GM19025 (cell line): ENCODE results near the gene GTF2IRD1.
"Not testable (repeated sequence)": the region's sequence is repeated elsewhere in the genome, so short reads cannot be mapped to it uniquely, and the experiment has no call there.

Source experiments
- ATAC-seq: cut with Tn5 transposase; IDR thresholded peaks from one replicate; pipeline ENCODE4 v1.9.1; 2021; ENCODE audit warnings: mild to moderate bottlenecking, low read depth, moderate library complexity; ENCODE audit not compliant: unreplicated experiment

The GTF2IRD1 gene

GRCh38 chr7:74544706-74545469 is 91.2 kb downstream of the GTF2IRD1 start:
- ATAC-seq = no peak

GRCh38 chr7:74545921-74546320 is 92.2 kb downstream of the GTF2IRD1 start:
- no peak for ATAC-seq

GRCh38 chr7:74553596-74554012 is 99.9 kb downstream of the GTF2IRD1 start:
- not testable (repeated sequence) for ATAC-seq

- no peak for ATAC-seq
Measured at GRCh38 chr7:74554178-74554577, 100.5 kb downstream of the GTF2IRD1 start.

GRCh38 chr7:74560086-74560719 is 106.5 kb downstream of the GTF2IRD1 start:
- no peak for ATAC-seq

GRCh38 chr7:74561898-74562613 is 108.3 kb downstream of the GTF2IRD1 start:
- no peak for ATAC-seq

GRCh38 chr7:74563639-74564038 is 109.9 kb downstream of the GTF2IRD1 start:
- not testable (repeated sequence) for ATAC-seq

- no peak for ATAC-seq
Measured at GRCh38 chr7:74567318-74567668, 113.6 kb downstream of the GTF2IRD1 start.

- ATAC-seq = no peak
Measured at GRCh38 chr7:74568658-74569057, 115.0 kb downstream of the GTF2IRD1 start.

- no peak for ATAC-seq
Measured at GRCh38 chr7:74569501-74570075, 115.9 kb downstream of the GTF2IRD1 start.

GRCh38 chr7:74570533-74571156 is 116.9 kb downstream of the GTF2IRD1 start:
- no peak for ATAC-seq

- ATAC-seq = no peak
Measured at GRCh38 chr7:74572301-74572979, 118.7 kb downstream of the GTF2IRD1 start.

- no peak for ATAC-seq
Measured at GRCh38 chr7:74573512-74573911, 119.8 kb downstream of the GTF2IRD1 start.

GRCh38 chr7:74575083-74575784 is 121.5 kb downstream of the GTF2IRD1 start:
- no peak for ATAC-seq

- ATAC-seq = no peak
Measured at GRCh38 chr7:74575811-74576210, 122.1 kb downstream of the GTF2IRD1 start.

GRCh38 chr7:74579800-74580685 is 126.3 kb downstream of the GTF2IRD1 start:
- ATAC-seq = no peak

- no peak for ATAC-seq
Measured at GRCh38 chr7:74581916-74582440, 128.3 kb downstream of the GTF2IRD1 start.

GRCh38 chr7:74582447-74583039 is 128.8 kb downstream of the GTF2IRD1 start:
- no peak for ATAC-seq
